ENCODE results near the gene XXYLT1.

DNA sequence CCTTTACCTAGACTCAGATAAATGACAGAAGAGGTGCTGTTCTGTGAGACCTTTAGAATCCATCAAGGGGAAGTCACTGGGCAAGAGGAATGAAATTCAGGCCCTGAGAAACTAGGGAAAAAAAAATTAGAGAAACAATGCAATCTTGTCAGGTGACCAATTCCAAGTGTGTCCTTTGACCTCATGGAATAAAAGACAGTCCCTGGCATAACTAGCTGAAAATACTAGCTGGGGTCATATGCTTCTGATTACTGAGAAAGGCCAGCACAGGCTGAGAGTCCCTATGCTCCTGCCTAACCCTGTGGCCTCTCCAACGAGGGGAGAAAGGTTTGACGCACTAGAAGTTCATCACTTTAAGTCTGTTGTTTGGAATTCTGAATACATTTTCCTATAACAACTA lies 167.3 kb downstream of the XXYLT1 start:
- TF ChIP-seq, protein P1, sequence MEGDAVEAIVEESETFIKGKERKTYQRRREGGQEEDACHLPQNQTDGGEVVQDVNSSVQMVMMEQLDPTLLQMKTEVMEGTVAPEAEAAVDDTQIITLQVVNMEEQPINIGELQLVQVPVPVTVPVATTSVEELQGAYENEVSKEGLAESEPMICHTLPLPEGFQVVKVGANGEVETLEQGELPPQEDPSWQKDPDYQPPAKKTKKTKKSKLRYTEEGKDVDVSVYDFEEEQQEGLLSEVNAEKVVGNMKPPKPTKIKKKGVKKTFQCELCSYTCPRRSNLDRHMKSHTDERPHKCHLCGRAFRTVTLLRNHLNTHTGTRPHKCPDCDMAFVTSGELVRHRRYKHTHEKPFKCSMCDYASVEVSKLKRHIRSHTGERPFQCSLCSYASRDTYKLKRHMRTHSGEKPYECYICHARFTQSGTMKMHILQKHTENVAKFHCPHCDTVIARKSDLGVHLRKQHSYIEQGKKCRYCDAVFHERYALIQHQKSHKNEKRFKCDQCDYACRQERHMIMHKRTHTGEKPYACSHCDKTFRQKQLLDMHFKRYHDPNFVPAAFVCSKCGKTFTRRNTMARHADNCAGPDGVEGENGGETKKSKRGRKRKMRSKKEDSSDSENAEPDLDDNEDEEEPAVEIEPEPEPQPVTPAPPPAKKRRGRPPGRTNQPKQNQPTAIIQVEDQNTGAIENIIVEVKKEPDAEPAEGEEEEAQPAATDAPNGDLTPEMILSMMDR (IDR thresholded peaks at IDR 0.05 in 8 of 11, conservative IDR thresholded peaks at IDR 0.05 in 3 of 11) = no peak
- no peak for TF ChIP-seq POLR2A (IDR thresholded peaks at IDR 0.05)

All from spleen (tissue), 7 donors.